Gastrocnemius medialis (tissue), 4 donors: ENCODE results near the gene MAML3. TPM values are rescaled to one million over a fixed set of nuclear protein-coding genes. Genes with fewer than 3 reads are reported as not detected.

ENCODE experiments used
- ATAC-seq, 2 donors: fragments of 150-250 bp; one replicate each; pipeline ENCODE4 v1.9.1; 2016
- DNase-seq, 2 donors: peaks; one replicate each; pipeline ENCODE4 v3.0.0-alpha.2; 2019
- H3K27ac ChIP-seq, 4 donors: fragments of 200-600 bp; sonication (generic); 1 replicate in 1 of 4; 2 replicates in 3 of 4; pipeline ENCODE4 v1.5.1; 2016 to 2018; ENCODE audit warnings: mild to moderate bottlenecking in 2 of 4, moderate library complexity in 1 of 4
- H3K27me3 ChIP-seq, 3 donors: fragments of 200-600 bp; sonication (generic) in 2 of 3; 1 replicate in 1 of 3; 2 replicates in 2 of 3; pipeline versions ENCODE4 v1.5.1 to v1.6.0; 2016 to 2019; ENCODE audit warnings: mild to moderate bottlenecking in 1 of 3, moderate library complexity in 1 of 3
- H3K36me3 ChIP-seq, 2 donors: fragments of 200-600 bp; sonication (generic) in 1 of 2; one replicate each; pipeline ENCODE4 v1.5.1; 2017 to 2018
- H3K4me1 ChIP-seq, 2 donors: fragments of 200-600 bp; sonication (generic) in 1 of 2; one replicate each; pipeline ENCODE4 v1.5.1; 2016 to 2017; ENCODE audit warnings: mild to moderate bottlenecking in 2 of 2
- H3K4me3 ChIP-seq, 4 donors: fragments of 200-600 bp; sonication (generic) in 3 of 4; 1 replicate in 1 of 4; 2 replicates in 3 of 4; pipeline ENCODE4 v1.5.1; 2016 to 2019; ENCODE audit warnings: mild to moderate bottlenecking in 2 of 4
- H3K9me3 ChIP-seq, 3 donors: fragments of 200-600 bp; sonication (generic) in 2 of 3; 1 replicate in 1 of 3; 2 replicates in 2 of 3; pipeline ENCODE4 v1.5.1; 2016 to 2019
- CTCF ChIP-seq, 5 experiments: fragments of 450-650 bp in 3 of 5; fragments of 200-600 bp in 2 of 5; sonication (generic) in 2 of 5; IDR thresholded peaks in 4 of 5; conservative IDR thresholded peaks in 1 of 5; 1 replicate in 4 of 5; 2 replicates in 1 of 5; pipeline ENCODE4 v1.5.1; 2016 to 2019; ENCODE audit warnings: antibody characterized with exemption in 5 of 5, mild to moderate bottlenecking in 3 of 5, moderate library complexity in 3 of 5
- POLR2A ChIP-seq, 2 donors: fragments of 450-650 bp; IDR thresholded peaks; one replicate each; pipeline ENCODE4 v1.6.1; 2017; ENCODE audit warnings: antibody characterized with exemption in 2 of 2, mild to moderate bottlenecking in 2 of 2, moderate library complexity in 2 of 2
- in situ Hi-C, 4 donors: fragments of 200-750 bp; cut with MboI; loops; one replicate each; pipeline versions ENCODE4 v1.15.0 to v1.8.0; 2017; ENCODE audit warnings: low sequenced_read_pairs in 4 of 4
- intact Hi-C: fragments of 100-400 bp; cut with DNase I; formaldehyde crosslinking; loops from one replicate; pipeline ENCODE4 v1.15.1; 2023; ENCODE audit warnings: low total_unique reads
- total RNA-seq, 4 donors: library from RNA; depleted of rRNA; stranded (reverse); fragments of >200 nt; gene quantifications; one replicate each; pipeline versions ENCODE4 v1.1.0 to v1.2.3, GENCODE V29; 2016

Gene MAML3
- total RNA-seq, 4 donors from 2014 or later: 0.98 to 1.5 (median 1.4) TPM

- Histone ChIP-seq H3K27ac (peak overlapping the region; percentile 73 to 83 (median 80)), H3K36me3 (no peaks in the 10 kb centered on the region), H3K4me3 (peak overlapping the region in 1 of 4 donors; percentile 55), H3K27me3 (no peaks in the 10 kb centered on the region), H3K9me3 (no peaks in the 10 kb centered on the region), H3K4me1 (peaks cover 22 to 44% of the 10 kb centered on the region in 2 donors)
- in situ Hi-C loops: loop anchor here in 1 of 4 donors (10.0 kb wide), 1 partner anchor 558 kb away; the partner anchor contains the start of gene SCOC
- no peak for TF ChIP-seq CTCF (IDR thresholded peaks at IDR 0.05 in 4 of 5, conservative IDR thresholded peaks at IDR 0.05 in 1 of 5)
- no peak for TF ChIP-seq POLR2A (IDR thresholded peaks at IDR 0.05)
- no peak for DNase-seq
- intact Hi-C loops: loop anchor here (2.0 to 5.0 kb wide), 4 partner anchors 54 to 336 kb away; no protein-coding TSS in a partner anchor
- peak in 1 of 2 donors; percentile 10 for ATAC-seq
Measured at GRCh38 chr4:139816856-139817255, 337.1 kb downstream of the MAML3 start.

GRCh38 chr4:139815778-139816601, 338.0 kb downstream of the MAML3 start:
- no peak for TF ChIP-seq CTCF (IDR thresholded peaks at IDR 0.05 in 4 of 5, conservative IDR thresholded peaks at IDR 0.05 in 1 of 5)
- TF ChIP-seq POLR2A (IDR thresholded peaks at IDR 0.05): peak; percentile 49 to 55
- in situ Hi-C loops: loop anchor here in 1 of 4 donors (10.0 kb wide), 1 partner anchor 559 kb away; the partner anchor contains the start of gene SCOC
- peak; percentile 91 to 94 for ATAC-seq
- Histone ChIP-seq H3K9me3 (no peaks in the 10 kb centered on the region), H3K4me3 (peak overlapping the region; percentile 47 to 69 (median 56)), H3K4me1 (peaks cover 22 to 44% of the 10 kb centered on the region in 2 donors), H3K36me3 (no peaks in the 10 kb centered on the region), H3K27ac (peak overlapping the region; percentile 73 to 83 (median 80)), H3K27me3 (no peaks in the 10 kb centered on the region)
- DNase-seq: peak; percentile 65 to 71
- intact Hi-C loops: loop anchor here (2.0 to 5.0 kb wide), 4 partner anchors 53 to 337 kb away; no protein-coding TSS in a partner anchor

- peak overlapping the region; percentile 74 to 83 (median 80) for H3K27ac ChIP-seq
- in situ Hi-C loops: loop anchor here in 1 of 4 donors (10.0 kb wide), 1 partner anchor 560 kb away; the partner anchor contains the start of gene SCOC
- H3K4me1 ChIP-seq: peaks cover 26 to 47% of the 10 kb centered on the region in 2 donors
- intact Hi-C loops: loop anchor here (5.0 kb wide), 1 partner anchor 152 kb away; no protein-coding TSS in a partner anchor
- DNase-seq (peak; percentile 18 to 46), ATAC-seq (peak; percentile 22 to 48)
- no peaks in the 10 kb centered on the region for H3K27me3 ChIP-seq
- no peaks in the 10 kb centered on the region for H3K36me3 ChIP-seq
- TF ChIP-seq CTCF (IDR thresholded peaks at IDR 0.05 in 4 of 5, conservative IDR thresholded peaks at IDR 0.05 in 1 of 5) (no peak), POLR2A (IDR thresholded peaks at IDR 0.05) (no peak)
- peak overlapping the region in 2 of 4 donors; percentile 2 to 19 for H3K4me3 ChIP-seq
- H3K9me3 ChIP-seq: peaks cover 0 to 6% (median 0%) of the 10 kb centered on the region in 3 donors
Measured at GRCh38 chr4:139814323-139815015, 339.5 kb downstream of the MAML3 start.

- Histone ChIP-seq H3K27ac (peak overlapping the region; percentile 74 to 83 (median 80)), H3K27me3 (no peaks in the 10 kb centered on the region), H3K4me1 (peaks cover 32 to 53% of the 10 kb centered on the region in 2 donors), H3K36me3 (no peaks in the 10 kb centered on the region), H3K4me3 (no peak overlapping the region), H3K9me3 (peaks cover 0 to 6% (median 0%) of the 10 kb centered on the region in 3 donors)
- ATAC-seq (no peak), DNase-seq (no peak)
- intact Hi-C loops (no loop called here), in situ Hi-C loops (loop anchor here in 1 of 4 donors (10.0 kb wide), 1 partner anchor 561 kb away; the partner anchor contains the start of gene SCOC)
- TF ChIP-seq POLR2A (IDR thresholded peaks at IDR 0.05) (no peak), CTCF (IDR thresholded peaks at IDR 0.05 in 4 of 5, conservative IDR thresholded peaks at IDR 0.05 in 1 of 5) (no peak)
Measured at GRCh38 chr4:139813881-139814280, 340.1 kb downstream of the MAML3 start.
